Daoy (cell line): ENCODE measurements around the gene ZBTB40. TPM values are rescaled to one million over a fixed set of nuclear protein-coding genes. Genes with fewer than 3 reads are reported as not detected.

Experiments used
- DNase-seq: peaks from one replicate; pipeline ENCODE4 v3.0.0-alpha.2; 2015; ENCODE audit warnings: low read depth
- total RNA-seq: library from RNA; depleted of rRNA; stranded (reverse); fragments of >200 nt; shearing (Covaris generic); gene quantifications from 2 replicates; pipeline ENCODE4 v1.2.3, GENCODE V29; 2014

ZBTB40 gene
- total RNA-seq, 1 experiment from 2014 or later = 10.7 TPM

DNA sequence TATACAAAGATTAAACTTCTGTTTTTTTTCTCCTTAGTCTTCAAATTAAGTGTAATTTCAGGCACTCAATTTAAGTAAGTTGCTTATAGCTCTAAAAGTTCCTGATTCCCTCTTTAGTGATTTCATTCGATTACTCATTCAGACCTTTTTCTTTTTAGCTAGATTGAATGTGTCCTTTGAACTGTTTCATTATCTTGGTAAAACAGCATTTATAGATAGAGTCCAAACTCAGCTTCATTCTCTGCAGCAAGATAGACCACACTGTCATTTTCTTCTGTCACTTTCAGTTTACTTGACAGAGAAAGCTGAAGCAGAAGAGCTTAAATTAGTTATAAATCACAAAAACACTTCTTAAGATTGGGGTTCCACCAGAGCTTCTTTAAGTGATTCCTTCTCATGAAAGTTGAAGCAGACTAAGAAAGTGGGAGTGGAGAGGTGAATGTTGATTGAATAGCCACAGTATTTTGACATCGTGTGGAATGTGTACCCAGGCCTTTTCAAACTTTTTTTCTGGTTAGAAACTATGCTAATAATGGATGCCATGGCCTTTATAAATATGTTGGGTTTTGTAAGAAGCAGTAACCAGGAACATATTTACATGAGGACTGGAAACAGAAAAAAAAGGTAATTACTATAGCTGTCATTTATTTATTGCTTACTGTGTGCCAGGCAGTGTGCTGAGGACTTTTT, 52.2 kb downstream of the ZBTB40 start:
- no peak for DNase-seq

DNA sequence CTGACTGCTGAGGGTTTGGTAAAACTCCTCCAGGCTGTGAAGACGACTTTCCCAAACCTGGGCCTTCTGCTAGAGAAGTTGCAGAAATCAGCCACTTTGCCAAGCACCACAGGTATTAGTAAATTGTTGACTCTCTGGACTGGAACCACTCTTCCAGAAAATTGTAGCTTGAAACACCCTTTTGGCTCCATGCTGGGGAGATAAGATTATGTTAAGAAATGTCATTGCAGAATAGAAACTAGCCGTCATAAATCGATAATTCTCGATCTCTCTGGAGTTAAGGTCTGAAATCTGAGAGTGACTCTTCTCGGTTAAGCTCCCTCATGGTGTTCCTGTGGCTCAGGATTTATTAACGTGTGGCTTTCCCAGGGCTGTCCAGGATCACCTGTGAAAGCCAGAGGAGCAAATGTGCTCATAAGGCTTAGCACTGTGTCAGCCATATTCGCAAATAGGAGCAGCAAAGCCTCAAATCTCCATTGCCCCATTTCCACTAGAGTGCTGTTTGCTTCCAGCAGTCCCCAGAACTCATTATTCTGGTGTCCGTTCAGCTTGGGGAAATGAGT, 54.6 kb downstream of the ZBTB40 start:
- DNase-seq = no peak

DNA sequence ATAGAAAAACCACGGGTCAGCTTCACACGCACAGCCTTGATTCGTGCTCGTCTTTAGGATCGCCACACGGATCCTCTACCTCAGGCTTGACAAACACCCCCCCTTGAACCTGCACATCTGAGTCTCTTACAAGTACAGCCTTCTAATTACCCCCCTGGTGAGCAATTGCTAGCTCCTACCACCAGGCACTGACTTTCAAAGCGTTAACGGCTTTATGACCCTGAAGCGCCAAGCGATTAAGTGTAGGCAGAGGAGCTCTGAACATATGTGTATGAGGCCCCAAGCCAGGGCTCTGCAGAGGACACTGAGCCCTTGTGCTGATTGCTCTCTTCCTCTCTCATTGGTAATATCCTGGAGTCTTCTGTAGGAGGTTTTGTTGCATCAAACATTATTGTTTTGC, 55.9 kb downstream of the ZBTB40 start:
- no peak for DNase-seq

DNA sequence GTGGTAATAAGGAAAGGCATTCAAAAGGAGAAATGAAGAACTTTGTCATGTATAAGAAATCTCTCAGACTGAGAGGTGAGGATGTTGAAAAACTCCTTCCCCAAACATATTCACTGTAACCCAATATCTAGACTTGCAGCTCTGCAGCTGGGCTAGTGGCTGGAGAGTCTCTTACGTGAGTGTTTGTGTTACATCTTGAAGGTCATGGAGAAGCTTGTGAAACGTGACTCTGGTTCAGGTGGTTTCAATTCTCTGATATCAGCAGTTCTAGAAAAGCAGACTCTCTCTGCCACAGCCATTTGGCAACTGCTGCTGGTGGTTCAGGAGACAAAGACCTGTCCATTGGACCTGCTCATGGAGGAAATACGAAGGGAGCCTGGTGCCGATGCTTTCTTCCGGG, 56.7 kb downstream of the ZBTB40 start:
- no peak for DNase-seq

DNA sequence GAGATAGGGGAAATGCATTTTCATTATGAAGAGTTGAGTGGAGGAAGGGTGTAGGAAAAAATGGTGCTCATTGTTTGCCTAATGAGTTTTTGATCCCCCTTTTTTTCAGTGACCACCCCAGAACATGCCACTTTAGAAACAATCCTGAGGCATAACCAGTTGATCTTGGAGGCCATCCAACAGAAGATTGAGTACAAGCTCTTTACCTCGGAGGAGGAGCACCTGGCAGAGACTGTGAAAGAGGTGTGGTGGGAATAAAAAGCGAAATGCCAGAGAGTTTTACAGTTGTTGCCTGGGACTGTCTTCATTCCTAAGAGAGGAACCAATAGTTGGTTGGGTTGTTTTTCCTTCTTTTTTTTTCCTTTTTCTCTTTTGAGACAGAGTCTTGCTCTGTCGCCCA, 57.3 kb downstream of the ZBTB40 start:
- no peak for DNase-seq

DNA sequence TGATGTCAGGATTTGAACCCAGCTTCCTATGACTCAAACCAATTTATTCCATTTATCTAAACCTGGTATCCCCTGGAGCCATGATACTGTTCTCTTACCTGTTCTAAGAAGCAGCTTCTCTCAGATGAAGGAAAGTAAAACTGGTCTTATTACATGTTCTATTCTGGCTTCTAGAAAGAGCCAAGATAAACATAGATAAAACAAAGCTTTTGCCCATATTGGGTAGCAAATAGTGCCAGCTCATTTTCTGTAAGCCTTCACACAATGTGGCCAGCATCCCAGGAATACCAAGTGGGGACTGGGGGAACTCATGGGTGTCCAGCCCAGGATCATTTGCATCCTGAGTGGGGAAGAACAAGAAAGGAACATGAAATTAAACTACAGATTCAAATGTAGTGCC, 58.2 kb downstream of the ZBTB40 start:
- DNase-seq = no peak

DNA sequence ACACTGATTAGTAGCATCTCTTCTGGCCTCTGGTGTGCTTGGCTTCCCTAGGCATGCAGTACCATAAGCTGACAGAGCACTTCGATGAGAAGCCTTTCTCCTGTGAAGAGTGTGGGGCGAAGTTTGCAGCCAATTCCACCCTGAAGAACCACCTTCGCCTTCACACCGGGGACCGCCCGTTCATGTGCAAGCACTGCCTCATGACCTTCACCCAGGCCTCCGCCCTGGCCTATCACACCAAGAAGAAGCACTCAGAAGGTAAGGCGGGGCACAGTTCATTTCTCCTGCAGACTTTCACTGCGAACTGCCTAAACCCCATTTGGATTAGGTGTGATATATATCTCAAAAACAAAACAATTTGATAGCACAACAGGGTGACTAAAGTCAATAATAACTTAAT, 61.2 kb downstream of the ZBTB40 start:
- DNase-seq = no peak

DNA sequence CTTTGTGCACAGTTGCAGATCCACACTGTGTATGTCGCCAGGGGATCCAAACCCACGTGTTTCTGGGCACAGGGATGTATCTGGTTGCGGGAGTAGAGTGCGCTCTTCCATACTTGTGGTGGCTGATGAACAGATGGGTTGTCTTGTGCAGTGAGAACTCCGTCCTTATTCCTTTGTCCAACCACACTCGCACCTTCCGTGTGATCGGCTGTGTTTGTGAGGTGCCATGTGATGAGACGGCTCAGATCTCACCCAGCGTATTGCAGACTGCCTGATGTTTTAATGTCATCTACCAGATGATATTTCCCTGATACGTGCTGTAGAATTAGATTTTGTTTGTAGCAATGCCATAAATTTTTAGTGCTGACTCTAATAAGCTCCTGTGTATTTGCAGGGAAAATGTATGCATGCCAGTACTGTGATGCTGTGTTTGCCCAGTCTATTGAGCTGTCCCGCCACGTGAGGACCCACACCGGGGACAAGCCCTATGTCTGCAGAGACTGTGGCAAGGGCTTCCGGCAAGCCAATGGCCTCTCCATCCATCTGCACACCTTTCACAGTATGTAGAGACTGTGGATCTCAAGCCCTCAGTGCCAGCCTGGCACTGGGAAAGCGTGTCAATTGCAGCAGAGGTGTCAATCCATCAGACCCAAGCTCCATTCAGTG, 65.4 kb downstream of the ZBTB40 start:
- DNase-seq = no peak

DNA sequence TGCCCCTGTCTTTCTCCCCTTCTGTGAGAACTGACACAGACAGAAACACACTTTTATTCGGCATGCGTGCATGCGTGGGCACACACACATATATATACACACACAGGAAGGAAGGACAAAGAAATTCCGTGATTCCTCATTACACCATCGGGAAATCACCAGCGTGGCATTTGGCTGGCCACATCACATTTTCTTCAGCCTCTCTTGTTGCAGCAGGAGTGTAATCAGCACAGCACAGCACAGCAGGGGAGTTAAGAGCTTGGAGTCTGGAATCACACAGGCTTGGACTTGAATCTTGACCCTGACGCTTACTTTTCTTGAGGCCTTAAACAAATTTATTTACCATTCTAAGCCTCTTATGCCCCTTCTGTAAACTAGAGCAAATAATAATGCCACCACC, 66.3 kb downstream of the ZBTB40 start:
- no peak for DNase-seq

DNA sequence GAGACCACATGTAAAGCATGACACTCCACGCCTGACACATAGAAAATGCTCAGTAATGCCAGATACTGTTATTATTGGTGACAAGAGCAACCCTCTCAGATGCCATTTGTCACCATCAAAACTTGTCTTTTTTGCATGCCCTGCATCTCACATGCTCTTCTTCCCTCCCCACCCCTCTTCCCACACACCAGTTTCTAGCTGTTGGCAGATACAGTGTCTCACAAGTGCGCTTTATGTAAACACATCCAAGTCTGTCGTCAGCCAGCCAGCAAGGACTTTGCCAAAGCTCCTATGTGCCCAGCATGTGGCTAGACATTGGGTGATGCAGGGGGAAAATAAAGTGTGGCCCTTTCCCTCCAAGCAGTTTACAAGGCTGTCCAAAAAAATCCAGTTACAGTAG, 66.7 kb downstream of the ZBTB40 start:
- DNase-seq = no peak

DNA sequence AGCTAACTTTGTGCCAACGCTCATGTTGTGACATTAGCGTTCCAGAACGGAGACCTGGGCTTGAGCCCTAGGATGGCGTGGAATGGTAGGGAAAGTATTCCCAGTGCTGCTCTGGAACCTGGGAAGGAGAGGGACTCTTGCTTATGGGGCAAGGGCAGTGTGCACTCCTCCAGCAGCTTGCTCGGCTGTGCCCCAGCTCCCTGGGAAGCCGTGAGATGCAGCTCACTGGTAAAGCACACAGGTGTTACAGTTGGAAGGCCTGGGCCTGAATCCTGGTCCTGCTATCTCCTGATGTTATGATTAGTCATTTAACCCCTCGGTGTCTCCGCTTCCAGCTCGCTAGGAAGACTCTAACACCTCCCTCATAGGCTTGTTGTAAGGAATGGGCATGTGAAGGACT, 69.2 kb downstream of the ZBTB40 start:
- DNase-seq = no peak

DNA sequence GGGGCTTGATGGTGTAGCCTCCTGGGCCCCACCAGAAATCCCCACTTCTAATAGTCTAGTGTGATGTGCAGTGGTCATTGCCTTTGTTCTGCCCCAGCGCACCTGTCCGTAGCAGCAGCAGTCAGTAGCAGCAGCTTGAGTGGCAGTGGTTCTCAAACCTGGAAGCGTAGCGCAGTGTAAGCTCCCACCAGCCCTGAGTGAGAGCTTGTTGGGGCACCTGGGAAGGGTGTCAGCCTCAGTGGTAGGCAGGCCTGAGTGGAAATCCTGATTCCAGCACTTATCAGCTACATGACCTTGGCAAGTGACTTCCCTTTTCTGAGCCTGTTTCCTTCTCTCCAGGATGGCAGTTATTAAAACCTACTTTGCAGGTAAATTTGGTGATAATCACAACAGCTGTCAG, 70.0 kb downstream of the ZBTB40 start:
- no peak for DNase-seq

DNA sequence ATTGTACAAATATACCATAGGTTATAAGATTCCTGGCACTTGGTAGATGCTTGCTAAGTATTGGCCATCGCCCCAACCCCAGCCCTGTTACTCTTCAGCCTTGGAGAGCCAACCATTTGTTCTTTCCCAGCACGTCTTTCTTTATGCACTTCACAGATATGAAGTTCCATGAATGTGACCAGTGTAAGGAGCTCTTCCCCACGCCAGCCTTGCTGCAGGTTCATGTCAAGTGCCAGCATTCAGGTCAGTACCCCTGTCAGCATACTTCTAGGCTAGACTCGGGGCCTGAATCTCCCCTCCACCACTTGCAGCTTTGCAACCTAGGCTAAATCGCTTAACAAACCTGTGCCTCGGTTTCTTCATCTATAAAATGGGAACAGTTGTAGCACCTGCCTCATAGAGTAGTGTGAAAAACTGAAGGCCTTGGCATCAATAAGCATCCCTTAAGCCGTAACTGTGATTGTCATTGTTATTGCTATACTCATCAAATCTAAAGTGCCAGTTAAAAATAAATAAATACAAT, 70.6 kb downstream of the ZBTB40 start:
- no peak for DNase-seq

DNA sequence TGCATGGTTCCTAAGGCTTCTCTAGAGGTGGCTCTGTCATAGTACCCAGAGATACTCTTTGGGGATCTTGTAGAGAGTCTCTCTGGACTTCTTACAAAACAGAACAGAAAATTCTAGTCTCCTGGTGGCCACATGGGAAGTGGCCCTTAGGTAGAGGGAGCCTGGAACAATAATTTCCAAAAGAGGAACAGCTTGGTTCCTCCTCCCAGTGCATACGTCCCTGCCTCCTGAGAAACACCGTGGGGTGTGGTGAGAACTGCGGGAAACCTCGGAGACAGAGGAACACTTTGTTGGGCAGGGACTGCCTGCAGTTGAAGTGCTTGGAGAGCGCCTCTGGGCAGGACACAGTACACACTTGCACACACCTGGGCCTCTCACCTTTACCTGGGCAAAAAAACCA, 72.8 kb downstream of the ZBTB40 start:
- no peak for DNase-seq

DNA sequence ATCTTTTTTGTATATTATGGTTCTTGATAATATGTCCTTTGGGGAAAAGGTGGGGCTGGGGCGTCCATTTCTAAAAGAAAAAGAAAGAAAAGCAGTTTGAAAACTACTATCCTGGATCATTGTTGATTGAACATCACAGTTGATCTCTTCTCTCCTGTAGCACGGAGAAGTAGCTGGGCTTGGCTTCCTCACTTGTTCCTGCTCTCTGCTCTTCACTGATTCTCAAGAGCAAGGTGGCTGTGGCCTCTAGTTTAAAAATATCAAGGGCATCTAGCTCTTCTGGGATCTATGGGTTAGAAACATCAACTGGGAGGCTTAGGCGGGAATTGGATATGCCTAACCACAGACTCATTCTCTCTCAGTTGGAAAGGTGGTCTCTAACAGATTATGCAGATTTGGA, 73.6 kb downstream of the ZBTB40 start:
- DNase-seq = no peak

DNA sequence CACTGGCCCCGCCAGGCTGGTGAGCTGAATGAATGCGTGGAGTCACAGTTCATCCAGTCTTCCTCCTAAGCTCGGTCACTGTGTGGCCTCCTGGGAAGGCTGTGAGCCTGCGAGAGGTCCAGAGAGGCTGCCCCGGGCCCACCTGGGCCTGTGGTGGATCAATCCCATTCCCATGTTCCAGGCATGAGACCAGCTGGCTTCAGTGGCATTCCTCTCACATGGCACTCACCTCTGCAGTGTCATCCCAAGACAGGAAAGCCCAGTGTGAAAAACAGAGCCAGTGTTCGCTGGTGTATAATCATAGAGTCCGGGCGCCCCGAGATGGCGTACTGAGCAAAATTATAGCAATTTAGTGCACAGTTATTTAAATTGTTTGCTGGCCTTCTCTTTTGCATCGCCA, 74.0 kb downstream of the ZBTB40 start:
- no peak for DNase-seq

DNA sequence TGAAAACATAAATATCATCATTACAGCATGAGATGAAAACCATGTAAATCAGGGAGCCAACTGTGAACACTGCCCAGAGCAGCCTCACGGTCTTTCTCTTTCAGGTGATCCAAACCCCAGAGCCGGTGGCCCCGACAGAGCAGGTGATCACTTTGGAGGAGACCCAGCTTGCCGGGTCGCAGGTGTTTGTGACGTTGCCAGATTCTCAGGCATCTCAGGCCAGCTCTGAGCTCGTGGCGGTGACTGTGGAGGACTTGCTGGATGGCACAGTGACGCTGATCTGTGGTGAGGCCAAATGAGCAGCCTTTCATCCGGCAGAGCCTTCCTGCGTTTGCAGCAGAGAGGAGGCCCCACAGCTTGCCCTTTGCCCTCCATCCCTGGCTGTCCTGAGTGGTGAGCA, 74.4 kb downstream of the ZBTB40 start:
- DNase-seq = no peak

DNA sequence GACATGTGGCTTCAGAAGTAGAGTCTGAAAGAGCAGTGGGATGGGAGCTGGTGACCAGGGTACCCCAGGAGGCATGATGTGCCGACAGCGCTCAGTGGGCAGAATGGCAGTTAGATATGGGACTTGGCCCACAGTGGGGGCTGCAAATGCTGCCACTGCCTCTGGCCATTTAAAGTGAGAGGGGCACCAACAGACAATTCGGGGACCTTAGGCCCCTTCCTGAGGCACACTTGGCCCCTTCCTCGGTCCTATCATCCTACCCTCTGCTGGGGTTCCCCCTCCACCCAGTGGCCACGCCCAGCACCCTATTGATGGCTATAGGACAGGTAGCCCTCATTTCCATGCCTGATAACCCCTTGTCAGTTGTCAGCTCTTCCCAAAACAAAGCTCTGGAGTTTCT, 75.0 kb downstream of the ZBTB40 start:
- no peak for DNase-seq

DNA sequence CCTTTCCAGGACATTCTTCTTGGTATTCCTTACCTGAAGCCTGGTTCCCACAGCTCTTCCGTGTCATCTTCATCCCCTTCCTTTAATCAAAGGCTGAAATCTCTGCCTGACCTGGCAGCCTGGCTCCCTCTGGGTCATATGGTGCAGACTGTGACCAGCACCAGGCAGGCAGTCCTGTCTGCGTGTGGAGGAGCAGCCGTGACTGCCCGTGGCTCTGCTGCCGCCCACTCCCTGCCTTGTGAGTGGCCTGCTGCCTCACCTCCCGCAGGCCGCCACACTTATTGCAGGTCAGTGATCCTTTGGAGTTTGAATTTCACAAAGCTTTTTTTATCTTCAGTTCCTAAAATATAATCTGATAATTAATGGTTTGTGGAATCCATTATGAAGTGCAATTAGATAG, 75.5 kb downstream of the ZBTB40 start:
- DNase-seq = no peak

DNA sequence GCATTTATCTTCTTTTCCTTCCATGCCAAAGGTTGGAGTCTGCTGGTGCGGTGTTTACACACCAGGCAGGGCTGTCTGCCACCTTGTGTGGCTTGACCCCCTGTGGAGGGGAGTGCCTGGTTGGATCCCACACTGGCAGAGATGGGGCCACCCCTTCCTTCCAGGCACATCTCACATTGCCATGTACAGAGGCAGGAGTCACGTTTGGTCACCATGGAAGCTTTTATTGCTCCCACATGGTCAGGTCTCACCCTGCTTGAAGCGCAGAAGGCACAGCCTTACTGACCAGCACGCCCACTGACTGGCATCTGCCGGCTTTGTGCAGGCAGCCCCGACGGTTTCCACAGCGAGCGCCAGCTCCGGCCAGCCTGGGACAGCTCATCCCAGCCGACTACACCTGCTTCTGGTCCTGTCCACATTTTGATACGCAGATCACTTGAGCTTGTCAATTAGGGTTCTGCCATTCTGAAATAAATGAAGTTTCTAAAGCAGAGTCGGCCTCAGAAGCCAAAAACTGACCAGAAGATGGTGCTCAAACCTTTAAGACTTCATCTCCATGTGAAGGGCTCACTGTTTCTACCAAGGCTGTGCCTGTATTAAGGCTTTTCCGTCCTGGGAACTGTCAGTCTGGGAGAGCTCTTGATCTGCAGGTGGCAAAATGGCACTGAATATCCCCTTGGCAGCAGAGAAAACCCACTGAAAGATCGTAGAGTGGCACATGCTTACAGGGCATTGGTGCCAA, 76.1 kb downstream of the ZBTB40 start:
- no peak for DNase-seq

DNA sequence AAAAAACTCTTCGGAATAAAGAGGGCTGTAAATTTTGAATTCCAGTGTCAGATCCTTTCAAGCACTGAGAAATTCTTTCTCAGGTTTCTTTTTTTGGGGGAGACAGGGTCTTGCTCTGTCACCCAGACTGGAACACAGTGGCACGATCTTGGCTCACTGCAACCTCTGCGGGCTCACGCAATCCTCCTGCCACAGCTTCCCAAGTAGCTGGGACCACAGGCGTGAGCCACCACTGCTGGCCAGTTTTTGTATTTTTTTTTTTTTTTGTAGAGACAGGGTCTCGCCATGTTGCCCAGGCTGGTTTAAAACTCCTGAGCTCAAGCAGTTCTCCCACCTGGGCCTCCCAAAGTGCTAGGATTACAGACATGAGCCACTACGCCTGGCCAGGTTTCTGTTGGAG, 76.8 kb downstream of the ZBTB40 start:
- no peak for DNase-seq

DNA sequence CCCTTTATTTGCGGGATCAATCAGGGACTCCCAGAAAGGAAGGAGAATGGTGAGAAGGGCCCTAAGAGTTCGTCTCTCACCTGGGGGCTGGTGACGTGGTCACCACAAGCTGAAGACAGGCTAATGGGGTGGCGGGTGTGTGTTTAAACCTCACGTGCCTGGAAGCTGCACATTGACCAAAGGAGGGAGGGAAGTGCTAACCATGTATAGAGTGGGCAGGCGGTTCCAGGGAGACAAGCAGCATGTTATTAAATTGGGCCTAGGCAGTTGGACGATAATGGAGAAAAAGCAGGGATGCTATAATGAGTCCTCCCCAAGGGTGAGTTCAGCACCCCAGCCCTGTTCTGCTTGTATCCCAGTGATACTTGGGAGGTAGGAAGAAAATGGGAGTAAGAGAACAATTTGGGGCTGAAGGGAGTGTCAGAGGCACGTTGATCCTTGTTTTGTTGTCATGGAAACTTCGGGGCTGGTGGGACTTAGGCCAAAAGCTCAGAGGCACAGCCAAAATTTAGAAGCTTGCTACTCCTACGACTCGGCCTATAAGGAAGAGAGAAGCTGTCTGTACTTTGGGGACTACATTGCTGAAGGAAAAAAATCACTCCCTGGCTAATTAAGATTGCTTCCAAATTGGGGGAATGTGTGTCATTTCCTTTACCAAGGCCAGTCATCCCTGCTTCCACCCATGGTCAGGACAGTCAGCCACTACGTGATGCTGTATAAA, 78.4 kb downstream of the ZBTB40 start:
- peak; percentile 45 for DNase-seq
